ENCODE results near the gene ZER1.

GRCh38 chr9:128771745-128772519 lies at the start of gene ZER1:
- TF ChIP-seq CTCF (conservative IDR thresholded peaks at IDR 0.05; ENCODE audit: low read depth, low read length) (no peak), POLR2A (IDR thresholded peaks at IDR 0.05; ENCODE audit: low read depth, low read length) (peak; percentile 15; the same call in 1 of the 2 replicates), SMC3 (IDR thresholded peaks at IDR 0.05; ENCODE audit: low read depth, low read length) (peak; percentile 15; the same call in 1 of the 2 replicates), USF2 (IDR thresholded peaks at IDR 0.05; ENCODE audit: low read depth, low read length) (no peak)
